Neural cell (in vitro differentiated cells): Measurements from ENCODE around the gene ZNF486.

Experiments used
- EP300 ChIP-seq: fragments of 450-650 bp; conservative IDR thresholded peaks from 2 replicates; pipeline ENCODE4 v1.6.1; 2014; ENCODE audit warnings: antibody characterized with exemption, mild to moderate bottlenecking, moderate library complexity; ENCODE audit not compliant: poor library complexity, severe bottlenecking
- TF ChIP-seq, protein P1 (sequence below): fragments of 450-650 bp; IDR thresholded peaks from 2 replicates; pipeline ENCODE4 v1.5.1; 2014; ENCODE audit warnings: antibody characterized with exemption, mild to moderate bottlenecking, moderate library complexity; ENCODE audit not compliant: poor library complexity, severe bottlenecking

- TF ChIP-seq, protein P1, sequence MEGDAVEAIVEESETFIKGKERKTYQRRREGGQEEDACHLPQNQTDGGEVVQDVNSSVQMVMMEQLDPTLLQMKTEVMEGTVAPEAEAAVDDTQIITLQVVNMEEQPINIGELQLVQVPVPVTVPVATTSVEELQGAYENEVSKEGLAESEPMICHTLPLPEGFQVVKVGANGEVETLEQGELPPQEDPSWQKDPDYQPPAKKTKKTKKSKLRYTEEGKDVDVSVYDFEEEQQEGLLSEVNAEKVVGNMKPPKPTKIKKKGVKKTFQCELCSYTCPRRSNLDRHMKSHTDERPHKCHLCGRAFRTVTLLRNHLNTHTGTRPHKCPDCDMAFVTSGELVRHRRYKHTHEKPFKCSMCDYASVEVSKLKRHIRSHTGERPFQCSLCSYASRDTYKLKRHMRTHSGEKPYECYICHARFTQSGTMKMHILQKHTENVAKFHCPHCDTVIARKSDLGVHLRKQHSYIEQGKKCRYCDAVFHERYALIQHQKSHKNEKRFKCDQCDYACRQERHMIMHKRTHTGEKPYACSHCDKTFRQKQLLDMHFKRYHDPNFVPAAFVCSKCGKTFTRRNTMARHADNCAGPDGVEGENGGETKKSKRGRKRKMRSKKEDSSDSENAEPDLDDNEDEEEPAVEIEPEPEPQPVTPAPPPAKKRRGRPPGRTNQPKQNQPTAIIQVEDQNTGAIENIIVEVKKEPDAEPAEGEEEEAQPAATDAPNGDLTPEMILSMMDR = no peak
- TF ChIP-seq EP300 = no peak
Observed at GRCh38 chr19:20162821-20163220, 4.2 kb upstream of the ZNF486 start.
